GM04503 (cell line): ENCODE data around the gene SKIDA1.

Experiments
- DNase-seq: peaks from one replicate; pipeline ENCODE4 v3.0.0-alpha.2; 2012; ENCODE audit warnings: low read depth

Gene SKIDA1

GRCh38 chr10:21516242-21517131 lies 9.0 kb downstream of the SKIDA1 start:
- no peak for DNase-seq

- DNase-seq: no peak
Measured at GRCh38 chr10:21515361-21516241, 9.9 kb downstream of the SKIDA1 start.

DNA sequence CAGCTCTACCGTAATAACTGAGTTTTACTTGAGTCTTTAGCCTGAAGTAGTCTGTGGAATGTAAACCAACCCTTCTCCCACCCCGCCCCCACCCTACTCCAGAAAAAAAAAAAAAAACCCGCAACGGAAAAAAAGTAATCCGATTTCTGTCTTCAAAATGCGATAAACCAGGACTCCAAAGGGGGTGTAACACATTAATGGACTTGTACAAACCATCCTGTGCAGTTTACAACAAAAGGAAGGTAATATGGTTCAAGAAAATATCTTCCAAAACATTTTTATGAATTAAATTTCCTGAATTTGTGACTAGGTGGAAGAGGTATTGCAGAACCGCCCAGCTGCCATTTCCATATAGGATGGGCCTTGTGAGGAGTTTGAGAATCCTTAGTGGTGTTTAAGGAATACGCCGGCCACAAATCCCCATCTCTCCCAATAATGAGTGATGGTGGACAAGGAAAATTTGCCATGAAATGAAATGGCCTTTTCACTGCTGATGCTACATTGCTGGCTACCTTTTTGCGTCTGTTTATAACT lies 10.6 kb downstream of the SKIDA1 start:
- no peak for DNase-seq

GRCh38 chr10:21514129-21514817 lies 11.2 kb downstream of the SKIDA1 start:
- no peak for DNase-seq

GRCh38 chr10:21513405-21513788 lies 12.1 kb downstream of the SKIDA1 start:
- DNase-seq: no peak

GRCh38 chr10:21512573-21513404 lies 12.7 kb downstream of the SKIDA1 start:
- no peak for DNase-seq

- DNase-seq: no peak
Measured at GRCh38 chr10:21511946-21512572, 13.4 kb downstream of the SKIDA1 start.

DNA sequence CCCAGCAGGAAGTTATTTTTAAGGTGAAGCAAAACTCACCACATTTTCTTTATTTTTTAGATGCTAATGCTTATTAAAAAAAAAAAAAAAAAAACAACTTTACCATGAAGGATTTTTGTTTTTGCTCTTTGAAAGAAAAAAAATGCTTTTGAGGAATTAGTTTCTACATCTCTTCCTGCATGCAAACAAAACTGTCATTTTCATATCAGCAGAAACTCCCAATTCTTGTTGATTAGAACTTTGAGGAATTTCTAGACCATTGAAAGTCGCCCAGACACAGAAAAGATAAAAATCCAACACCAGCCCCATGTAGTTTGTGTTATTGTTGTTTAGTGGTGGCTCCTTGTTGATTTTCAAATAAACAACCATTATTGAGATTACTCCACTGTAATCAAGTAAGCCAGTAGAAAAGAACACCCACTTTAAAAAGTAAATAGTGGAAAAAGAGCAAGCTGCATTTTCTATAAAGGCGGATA lies 14.3 kb downstream of the SKIDA1 start:
- no peak for DNase-seq

DNA sequence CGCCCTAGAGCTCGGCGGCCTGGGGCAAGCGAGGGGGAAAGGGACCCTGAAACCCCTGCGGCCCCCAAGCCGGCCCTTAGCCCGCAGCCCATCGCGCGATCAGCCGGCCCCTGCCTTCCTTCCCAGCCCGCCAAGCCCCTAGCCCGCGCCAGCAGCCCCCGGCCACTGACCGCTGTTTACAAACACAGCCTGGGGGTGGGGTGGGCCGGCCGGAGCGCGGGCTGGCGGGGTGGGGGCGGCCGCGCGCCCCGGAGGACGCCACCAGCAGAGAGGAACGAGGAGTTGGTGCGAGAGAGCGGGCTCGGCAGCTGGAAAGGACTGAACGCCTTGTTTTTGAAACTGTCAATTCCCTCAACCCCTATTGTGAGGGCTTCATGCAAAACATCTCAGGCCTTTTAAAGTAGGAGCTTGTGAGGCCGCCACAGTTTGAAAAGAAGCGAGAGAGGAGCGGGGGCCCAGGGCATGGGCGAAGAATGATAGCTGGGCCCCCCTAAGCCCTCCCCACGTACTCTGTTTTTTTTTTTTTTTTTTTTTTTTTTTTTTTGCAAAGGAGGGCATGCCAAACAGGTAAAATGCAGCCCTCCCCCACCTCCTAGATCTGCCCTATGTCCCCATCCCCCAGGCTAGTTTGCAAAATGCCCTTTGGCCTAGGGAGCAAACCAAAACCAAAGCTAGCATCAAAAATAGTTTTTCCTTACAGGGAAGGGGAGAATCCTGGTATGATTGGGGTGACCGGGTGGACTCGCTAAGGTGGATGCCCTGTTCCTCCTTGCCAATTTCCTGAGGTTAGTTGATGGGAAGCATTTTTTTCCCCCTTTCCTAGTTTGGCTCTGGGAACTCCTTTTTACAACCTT lies 15.0 kb downstream of the SKIDA1 start:
- no peak for DNase-seq

DNA sequence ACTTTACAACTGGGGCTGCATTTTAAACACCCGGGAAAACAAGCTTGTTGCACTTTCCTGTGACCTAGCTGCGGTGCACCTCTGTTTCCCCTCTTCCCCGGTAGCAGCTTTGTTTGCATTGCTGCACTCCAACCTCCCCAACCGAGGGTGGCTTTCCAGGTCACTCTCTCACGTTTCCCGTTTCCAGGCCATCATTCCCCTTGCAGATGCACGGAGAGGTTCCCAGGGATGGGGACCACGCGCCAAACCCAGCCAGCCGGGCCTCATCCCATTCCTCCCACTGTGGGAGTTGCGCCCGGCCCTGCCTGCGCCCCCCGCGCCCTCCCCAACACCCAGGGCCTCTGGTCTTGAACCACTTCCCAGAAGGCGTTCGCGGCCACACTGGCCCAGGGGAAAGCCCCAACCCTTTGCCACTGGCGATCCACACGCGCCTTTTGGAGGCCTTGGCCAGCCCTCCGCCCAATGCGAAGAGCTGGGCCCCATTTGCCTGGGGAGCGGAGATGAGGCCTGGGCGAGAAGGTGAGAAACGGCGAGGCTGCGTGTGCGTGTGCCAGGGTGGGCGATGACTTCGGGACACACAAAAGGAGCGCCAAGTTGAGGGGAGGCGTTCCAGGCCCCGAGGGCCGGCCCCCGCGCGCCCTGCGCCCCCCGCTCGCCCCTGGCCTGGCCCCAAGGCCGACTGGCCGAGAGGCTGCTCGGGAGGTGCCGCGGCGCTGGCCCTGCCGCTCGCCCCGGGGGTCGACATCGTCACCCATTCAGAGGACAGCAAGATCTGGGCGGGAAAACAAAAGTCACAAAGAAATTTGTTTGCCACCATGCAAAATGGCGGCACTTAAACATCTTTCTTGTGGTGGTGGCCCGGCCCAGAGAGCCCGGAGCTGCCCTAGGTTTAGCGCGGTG lies 15.9 kb downstream of the SKIDA1 start:
- no peak for DNase-seq

DNA sequence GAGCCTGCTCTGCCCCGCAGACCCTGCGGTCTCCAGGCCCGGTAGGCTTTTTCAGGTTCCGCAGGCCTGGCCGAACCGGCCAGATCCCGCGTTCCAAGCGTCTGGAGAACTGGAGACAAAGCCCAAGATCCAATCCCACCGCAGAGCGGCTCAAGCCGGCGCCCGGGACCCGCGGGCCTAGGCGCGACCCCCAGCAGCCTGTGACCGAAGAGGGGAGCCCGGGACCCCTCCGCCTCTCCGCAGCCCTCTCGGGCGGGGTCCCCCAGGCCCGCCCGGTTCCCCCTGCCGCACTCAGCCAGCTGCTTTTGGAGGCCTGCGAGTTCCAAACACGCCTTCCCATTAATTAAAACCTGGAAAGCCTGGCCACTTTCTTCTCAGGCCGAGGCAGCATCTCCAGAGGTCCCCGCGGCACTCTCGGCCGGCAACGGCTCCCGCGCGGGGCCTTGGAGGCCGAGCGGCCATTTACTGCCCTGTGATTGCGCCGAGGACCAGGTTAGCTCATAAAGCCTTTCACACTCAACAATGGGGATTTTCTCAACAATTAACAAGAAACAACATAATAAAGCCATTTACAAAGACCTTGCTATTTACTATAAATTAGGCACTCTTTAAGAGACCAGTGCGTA lies 16.7 kb downstream of the SKIDA1 start:
- no peak for DNase-seq

DNA sequence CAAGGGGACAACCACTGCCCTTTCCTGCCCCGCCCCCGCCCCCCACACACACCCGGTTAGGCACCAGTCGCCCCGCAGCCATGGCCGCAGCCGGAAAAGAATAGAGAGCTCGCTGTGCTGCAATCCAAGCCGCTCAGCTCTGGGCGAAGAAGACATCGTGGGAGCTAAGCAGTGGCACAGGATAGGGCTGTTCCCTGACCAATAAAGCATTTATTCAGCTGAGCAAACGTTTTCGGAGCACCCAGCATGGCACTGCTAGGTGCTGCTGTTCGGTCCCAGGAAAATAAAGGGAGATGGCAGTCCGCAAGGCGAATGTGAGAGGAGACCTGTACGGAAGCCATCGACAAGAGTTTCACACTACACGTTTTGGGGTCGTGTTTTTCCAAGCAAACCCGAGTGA lies 18.3 kb downstream of the SKIDA1 start:
- no peak for DNase-seq

DNA sequence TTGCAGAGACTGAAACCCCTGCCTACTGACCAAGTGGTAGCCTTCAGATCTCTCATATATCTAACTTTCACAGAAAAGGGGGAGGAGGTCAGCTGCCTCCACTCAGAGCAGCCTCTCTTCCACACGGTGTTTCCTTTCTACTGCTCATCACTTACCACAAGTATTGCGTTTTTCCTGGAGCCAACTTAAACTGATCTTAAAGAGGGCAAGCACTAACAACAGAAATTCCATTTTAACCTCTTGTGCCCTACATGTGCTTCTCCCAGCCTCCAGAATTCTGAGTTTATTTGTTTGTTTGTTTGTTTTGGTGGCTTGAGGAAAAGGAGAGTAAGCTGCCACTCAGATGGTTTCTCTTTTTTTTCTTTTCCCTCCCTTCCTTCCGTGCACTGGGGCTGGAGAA lies 19.1 kb downstream of the SKIDA1 start:
- DNase-seq: no peak

GRCh38 chr10:21505711-21506278 lies 19.7 kb downstream of the SKIDA1 start:
- DNase-seq: no peak

DNA sequence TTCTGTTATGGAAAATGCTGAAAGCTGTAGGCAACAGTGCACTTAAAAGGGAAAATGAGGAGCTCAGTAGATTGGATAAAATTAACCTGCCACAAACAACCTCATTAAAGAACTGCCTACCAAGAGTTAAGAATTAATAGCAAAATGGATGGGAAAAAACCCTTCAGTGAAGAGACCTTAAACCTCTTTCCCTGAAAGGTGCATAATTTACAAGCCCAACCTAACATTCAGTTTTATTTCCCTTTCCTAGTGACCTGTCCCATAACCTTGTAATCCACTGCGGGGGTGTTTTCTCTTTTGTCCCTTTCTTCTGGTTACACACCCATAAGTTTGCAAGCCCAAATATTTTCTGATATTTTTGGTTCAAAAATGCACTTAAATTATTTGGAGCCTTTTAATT lies 21.9 kb downstream of the SKIDA1 start:
- DNase-seq: no peak

DNA sequence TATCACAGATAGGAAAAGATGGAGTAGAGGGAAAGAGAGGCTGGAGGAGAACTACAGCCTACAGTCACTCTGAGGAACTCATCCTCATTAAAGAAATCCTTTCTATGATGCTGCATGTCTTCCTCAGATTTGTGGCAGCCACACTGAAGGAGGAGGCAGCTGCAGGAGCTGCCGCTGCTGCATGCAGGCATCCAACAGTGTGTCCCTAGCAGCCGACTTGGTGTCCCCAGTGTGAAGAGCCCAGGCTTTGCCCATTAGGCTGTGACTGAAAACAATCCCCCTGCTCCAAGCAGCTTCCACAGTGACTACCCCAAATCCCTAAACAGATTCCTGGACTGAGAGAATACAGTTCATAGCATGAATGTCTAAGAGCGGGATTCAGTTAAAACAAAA lies 23.1 kb downstream of the SKIDA1 start:
- DNase-seq: no peak

DNA sequence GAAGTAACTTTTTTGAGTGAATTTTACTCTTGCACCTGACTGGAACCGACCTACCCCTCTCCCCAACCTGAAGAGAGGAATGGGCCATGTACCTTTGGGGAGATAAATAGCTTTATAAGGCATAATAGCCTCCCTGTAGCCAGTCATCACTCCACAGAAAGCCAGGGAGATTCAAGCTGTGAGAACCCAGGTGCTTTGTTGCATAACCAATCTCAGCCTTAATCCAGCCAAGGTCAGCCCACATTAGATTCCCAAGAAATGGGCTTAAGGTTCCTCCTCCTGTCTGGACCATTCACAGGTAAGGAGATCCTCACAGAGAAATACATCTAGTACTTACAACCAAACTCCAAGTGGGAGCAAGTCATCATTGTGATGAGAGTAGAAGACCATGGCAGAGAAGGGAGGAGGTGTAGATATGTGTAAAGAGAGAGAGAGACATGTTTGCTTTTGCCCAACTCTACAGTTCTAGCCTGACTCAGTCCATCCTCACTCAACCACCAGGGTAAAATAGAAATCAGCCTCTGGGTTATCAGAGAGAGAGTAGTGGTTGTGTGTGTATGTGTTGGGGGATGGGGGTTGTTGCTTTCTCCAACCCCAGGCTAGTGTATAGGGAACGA lies 23.6 kb downstream of the SKIDA1 start:
- no peak for DNase-seq
